Mesothelial cell of epicardium (in vitro differentiated cells): ENCODE results near the gene MTHFR. TPM values are rescaled to one million over a fixed set of nuclear protein-coding genes. Genes with fewer than 3 reads are reported as not detected.

ENCODE experiments used
- DNase-seq, 2 experiments: peaks; one replicate each; pipeline ENCODE4 v3.0.0; 2021; ENCODE audit warnings: low spot score in 2 of 2; ENCODE audit not compliant: unreplicated experiment in 2 of 2
- H3K27ac Mint-ChIP-seq: 2 replicates; pipeline ENCODE4 v1.8.0; 2021; ENCODE audit warnings: mixed read lengths
- H3K27me3 Mint-ChIP-seq: 2 replicates; pipeline ENCODE4 v1.8.0; 2021; ENCODE audit warnings: low read depth, mixed read lengths
- H3K36me3 Mint-ChIP-seq: 2 replicates; pipeline ENCODE4 v1.8.0; 2021; ENCODE audit warnings: mixed read lengths
- H3K4me1 Mint-ChIP-seq: 2 replicates; pipeline ENCODE4 v1.8.0; 2021; ENCODE audit warnings: mixed read lengths
- H3K4me3 Mint-ChIP-seq: 2 replicates; pipeline ENCODE4 v1.8.0; 2021; ENCODE audit warnings: mild to moderate bottlenecking, moderate library complexity, mixed read lengths
- H3K9me3 Mint-ChIP-seq: 2 replicates; pipeline ENCODE4 v1.8.0; 2021; ENCODE audit warnings: mixed read lengths
- total RNA-seq: library from RNA; stranded (reverse); gene quantifications from 3 replicates; pipeline ENCODE4 v1.2.1, GENCODE V29; 2021
- TF ChIP-seq, protein P1 (sequence below): fragments of 200-600 bp; sonication (generic); IDR thresholded peaks from one replicate; pipeline ENCODE4 v1.5.0; 2021; ENCODE audit warnings: antibody characterized with exemption; ENCODE audit not compliant: unreplicated experiment

MTHFR gene
- total RNA-seq, 1 donor from 2014 or later = 39.2 TPM

DNA sequence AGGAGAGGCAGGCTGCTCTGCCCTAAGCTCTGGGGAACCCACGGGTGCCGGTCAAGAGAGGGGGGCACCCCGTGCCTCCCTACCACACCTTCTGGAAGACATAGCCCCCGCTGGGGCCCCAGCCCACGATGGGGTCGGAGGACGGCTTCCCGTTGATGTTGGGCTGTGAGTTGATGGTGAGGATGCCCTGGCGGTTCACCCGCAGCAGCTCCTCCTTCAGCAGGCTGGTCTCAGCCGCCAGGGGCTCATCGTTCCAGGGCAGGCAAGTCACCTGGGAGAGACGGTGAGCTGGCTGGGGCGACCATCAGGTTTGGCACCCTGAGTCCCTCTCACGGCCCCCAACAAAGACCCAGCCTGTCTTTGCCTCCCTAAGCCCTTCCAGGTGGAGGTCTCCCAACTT lies 11.9 kb downstream of the MTHFR start:
- TF ChIP-seq, protein P1, sequence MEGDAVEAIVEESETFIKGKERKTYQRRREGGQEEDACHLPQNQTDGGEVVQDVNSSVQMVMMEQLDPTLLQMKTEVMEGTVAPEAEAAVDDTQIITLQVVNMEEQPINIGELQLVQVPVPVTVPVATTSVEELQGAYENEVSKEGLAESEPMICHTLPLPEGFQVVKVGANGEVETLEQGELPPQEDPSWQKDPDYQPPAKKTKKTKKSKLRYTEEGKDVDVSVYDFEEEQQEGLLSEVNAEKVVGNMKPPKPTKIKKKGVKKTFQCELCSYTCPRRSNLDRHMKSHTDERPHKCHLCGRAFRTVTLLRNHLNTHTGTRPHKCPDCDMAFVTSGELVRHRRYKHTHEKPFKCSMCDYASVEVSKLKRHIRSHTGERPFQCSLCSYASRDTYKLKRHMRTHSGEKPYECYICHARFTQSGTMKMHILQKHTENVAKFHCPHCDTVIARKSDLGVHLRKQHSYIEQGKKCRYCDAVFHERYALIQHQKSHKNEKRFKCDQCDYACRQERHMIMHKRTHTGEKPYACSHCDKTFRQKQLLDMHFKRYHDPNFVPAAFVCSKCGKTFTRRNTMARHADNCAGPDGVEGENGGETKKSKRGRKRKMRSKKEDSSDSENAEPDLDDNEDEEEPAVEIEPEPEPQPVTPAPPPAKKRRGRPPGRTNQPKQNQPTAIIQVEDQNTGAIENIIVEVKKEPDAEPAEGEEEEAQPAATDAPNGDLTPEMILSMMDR = no peak
- no peak for DNase-seq
- Mint-ChIP-seq H3K36me3 (peaks cover 25% of the 10 kb centered on the region), H3K27ac (no peak overlapping the region), H3K4me1 (peaks cover 17% of the 10 kb centered on the region), H3K9me3 (no peaks in the 10 kb centered on the region), H3K4me3 (no peak overlapping the region), H3K27me3 (no peaks in the 10 kb centered on the region)

- H3K4me3 Mint-ChIP-seq = no peak overlapping the region
- H3K4me1 Mint-ChIP-seq = peaks cover 25% of the 10 kb centered on the region
- H3K9me3 Mint-ChIP-seq = no peaks in the 10 kb centered on the region
- peak overlapping the region; percentile 82 for H3K27ac Mint-ChIP-seq
- H3K36me3 Mint-ChIP-seq = peaks cover 25% of the 10 kb centered on the region
- H3K27me3 Mint-ChIP-seq = no peaks in the 10 kb centered on the region
- TF ChIP-seq, protein P1 = no peak
- DNase-seq = no peak
These were observed 13.7 kb downstream of the MTHFR start for GRCh38 chr1:11792106-11792505.

- no peak for DNase-seq
- Mint-ChIP-seq H3K4me1 (peaks cover 29% of the 10 kb centered on the region), H3K4me3 (no peak overlapping the region), H3K9me3 (no peaks in the 10 kb centered on the region), H3K36me3 (peaks cover 25% of the 10 kb centered on the region), H3K27me3 (no peaks in the 10 kb centered on the region), H3K27ac (peak overlapping the region; percentile 82)
- TF ChIP-seq, protein P1 = no peak
These were observed 14.7 kb downstream of the MTHFR start for GRCh38 chr1:11790880-11791715.

DNA sequence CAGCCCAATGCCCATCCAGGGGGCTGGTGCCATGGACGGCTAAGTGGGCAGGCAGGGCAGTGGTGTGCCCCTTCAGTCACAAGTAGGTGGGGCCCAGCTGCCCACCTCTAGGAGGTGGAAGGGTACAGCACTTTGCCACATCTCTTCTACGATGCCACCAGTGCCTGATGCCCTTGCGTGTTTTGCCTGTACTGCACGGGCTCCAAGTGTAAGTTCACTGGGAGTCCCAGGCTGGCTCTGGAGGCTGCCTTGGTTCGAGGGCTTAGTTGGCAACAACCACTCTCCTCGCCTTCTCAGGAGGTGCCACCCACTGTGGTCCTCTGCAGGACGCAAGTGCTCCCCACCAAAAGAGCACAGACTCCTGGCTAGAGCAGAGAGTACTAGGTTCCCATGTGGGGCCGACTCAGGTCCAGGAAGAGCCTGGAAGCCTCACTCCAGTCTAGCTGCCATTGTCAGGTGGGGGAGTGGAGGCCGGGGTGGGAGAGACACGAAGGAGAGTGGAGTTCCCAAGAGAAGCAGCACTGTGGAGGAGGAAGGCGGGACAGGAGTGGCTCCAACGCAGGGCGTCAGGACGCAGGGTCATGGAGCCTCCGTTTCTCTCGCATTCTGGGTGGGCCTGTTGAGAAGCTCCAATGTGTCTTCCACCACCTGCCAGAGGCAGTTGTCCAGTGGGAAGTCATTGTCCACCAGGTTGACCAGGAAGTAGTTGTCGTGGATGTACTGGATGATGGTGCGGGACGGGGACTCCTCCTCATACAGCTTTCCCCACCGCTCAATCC lies 15.5 kb downstream of the MTHFR start:
- DNase-seq = no peak
- Mint-ChIP-seq H3K36me3 (peaks cover 17% of the 10 kb centered on the region), H3K9me3 (no peaks in the 10 kb centered on the region), H3K4me1 (peaks cover 31% of the 10 kb centered on the region), H3K4me3 (no peak overlapping the region), H3K27ac (no peak overlapping the region), H3K27me3 (no peaks in the 10 kb centered on the region)
- TF ChIP-seq, protein P1 = no peak

DNA sequence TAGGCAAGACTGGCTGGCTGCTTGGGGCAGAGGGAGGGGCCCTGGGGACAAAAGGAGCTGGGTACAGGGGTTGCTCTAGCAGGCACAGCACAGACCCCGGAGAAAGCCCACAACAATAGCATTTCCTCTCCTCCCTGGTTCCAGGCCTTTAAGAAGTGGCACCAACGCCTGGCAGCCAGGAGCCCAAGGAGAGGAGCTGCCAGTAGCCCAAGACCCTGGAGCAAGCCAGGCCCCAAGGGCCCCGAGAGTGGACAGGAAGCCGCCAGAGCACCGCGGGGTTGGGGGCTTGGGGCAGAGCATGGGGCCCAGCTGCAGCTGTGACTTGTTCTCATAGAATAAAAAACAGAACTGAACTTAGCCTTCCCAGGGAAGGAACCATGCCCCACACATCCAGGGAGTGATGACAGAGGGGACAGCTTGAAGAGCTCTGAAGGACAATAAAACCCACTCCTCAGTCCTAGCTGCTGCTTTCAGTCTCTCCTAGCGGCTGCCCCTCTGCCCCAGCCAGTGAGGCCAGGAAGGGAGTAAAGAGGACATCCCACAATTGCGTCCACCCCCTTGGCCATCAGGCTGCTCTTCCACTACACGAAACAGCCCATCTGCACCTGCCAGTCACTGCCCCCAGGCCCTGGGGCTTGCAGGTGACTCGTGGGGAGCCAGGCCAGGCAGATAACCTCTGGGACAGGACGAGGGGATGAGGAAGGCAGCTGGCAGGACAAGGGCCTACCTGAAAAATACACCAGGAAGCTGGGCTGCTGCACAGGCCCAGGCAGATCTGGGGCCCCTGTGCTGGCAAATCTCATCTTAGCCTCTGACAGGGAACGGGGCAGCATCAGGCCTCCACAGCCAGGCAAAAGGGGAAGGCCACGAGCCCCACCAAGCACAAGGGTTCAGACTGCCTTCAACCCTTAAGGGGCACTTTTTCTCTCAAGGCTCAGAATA lies 16.4 kb downstream of the MTHFR start:
- DNase-seq = no peak
- Mint-ChIP-seq H3K27ac (no peak overlapping the region), H3K4me1 (peaks cover 32% of the 10 kb centered on the region), H3K27me3 (no peaks in the 10 kb centered on the region), H3K36me3 (peaks cover 13% of the 10 kb centered on the region), H3K9me3 (no peaks in the 10 kb centered on the region), H3K4me3 (no peak overlapping the region)
- TF ChIP-seq, protein P1 = no peak
